ENCODE data around the gene C12orf42.

Gene C12orf42

DNA sequence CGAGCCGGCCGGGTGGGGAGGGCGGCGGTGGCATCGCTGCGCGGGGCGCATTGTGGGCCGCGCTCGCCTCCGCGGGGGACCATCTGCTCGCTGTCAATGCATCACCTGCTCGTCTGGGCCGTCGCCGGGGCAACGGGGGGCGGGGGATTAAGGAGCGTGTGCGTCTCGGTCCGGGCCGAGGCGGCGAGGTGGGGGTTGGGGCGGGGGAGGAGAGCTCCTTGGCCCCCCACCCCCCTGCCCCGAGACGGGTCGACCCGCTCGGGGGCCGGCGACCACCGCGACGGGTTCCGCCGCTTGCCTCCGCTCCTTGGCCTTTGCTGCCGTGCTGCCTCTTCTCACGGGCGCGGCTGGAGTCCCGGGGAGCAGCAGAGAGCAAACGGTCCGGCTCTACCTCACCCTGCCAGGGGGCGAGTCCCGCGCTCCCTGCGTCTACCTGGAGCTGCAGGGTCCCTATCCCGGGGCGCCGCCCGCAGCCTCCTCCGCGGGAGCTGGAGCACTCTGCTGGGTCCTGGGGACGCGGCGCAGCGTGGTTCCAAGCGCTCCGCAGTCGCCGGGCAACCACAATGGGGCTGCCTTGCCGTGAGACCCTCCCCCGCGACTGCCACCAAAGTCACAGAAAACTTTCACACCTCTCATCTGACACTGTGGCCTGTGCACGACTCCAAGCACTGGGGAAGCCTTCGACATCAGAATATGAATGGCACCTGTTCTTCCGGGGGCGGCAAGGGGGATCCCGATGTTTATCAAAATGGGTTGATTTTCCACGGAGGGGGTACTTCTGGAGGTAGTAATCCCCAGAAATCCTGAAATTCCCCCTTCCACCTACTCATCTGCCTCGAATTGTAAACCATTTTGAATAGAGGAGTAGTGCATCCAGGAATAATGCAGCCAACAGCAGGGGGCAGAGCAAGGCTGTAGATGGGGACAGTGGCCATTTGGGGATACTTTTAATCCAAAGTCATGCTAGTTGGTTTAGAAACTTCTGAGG lies at the start of gene C12orf42:
C12orf42 (minus strand) TSS at position 500 of the 988 bp plus-strand sequence. CDS start 17,542 bp downstream, outside the sequence.
- peak in 1 of 2 donors; percentile 51 for DNase-seq (ENCODE audit: extremely low read depth in 1 of 2, low read depth in 1 of 2)

DNA sequence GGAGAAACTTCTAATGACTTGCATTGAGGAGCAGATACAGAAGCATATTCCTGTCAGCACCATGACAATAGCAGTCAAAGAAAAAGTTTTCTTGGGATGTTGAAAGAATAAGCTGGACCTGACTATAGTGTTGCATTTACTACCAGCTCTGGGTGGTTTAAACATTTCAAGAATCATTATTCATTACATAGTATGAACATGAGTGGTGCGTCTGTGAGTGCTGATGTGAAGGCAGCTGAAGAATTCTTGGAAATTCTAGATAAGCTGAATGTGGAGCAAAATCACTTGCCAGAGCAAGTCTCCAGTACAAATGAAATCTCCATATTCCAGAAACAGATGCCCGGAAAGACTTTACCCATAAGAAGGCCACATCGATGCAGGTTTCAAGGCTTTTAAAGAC lies 46.3 kb upstream of the C12orf42 start:
- DNase-seq (ENCODE audit: extremely low read depth in 1 of 2, low read depth in 1 of 2): no peak

DNA sequence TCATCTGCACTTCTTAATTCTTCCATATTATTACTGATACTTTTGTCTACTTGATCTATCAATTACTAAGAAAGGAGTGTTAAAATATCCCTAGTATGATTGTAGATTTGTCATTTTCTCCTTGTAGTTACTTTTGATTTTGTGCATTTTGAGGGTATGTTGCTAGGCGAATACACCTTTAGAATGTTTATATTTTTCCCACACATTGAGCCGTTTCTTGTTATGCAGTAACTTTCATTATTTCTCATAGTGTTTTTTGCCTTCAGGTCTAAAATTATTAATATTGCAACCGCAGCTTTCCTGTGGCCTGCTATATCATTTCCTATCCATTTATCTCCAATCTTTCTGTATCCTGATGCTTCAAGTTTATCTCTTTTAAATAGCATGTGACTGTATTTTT lies 44.6 kb upstream of the C12orf42 start:
- DNase-seq (ENCODE audit: extremely low read depth in 1 of 2, low read depth in 1 of 2): no peak

DNA sequence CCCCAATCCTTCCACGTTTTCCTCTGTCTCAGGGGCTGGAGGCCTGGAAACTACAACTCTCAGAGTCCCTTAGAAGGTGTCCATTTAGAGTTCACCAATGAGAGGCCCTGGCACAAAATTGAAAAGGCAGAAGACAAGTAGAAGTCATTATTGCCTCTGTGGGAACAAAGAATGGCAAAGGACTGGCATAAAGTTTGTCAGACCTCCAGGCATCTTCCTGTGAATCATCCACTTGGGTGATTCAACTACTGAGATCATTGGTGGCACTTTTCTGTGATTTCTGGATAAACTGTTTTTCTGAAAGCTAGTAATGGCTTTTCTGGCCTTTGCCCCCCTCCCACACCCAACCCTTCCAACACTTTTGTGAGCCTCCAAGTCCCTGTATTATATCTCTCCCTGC lies 42.6 kb upstream of the C12orf42 start:
- no peak for DNase-seq (ENCODE audit: extremely low read depth in 1 of 2, low read depth in 1 of 2)

DNA sequence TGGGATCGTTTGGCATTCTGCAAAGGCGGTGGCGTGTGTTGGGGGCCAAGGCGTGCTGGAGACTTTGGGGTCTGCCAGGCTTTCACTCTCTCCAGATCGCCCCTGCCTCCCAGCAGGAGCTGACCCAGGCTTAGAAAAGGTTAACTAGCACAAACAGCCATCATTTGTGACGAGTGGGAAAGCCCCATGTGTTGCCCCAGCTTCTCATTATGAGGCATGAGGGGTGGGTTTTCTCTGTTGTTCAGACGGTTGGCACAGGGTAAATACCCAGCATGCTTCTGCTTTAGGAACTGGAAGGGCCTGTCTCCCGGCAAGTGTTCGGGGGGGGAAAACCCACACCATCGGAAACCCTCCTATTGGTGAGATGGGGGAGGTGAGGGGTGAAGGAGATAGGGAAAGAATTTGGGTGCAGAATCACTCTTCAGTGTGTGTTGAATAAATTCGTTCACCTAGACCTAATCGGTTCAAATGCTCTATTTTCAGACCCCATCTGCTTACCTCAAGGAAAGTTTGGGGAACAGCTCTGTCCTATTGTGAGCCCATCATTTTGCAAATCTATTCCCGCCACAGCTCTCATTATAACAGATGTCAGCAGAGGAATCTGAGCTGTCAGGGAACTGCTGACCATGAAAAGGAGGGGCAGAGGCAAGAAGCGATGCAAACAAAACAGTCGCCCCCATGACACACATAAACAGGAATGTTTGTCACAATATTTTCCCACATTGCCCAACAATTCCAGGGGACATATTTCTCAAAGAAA lies 34.7 kb upstream of the C12orf42 start:
- no peak for DNase-seq (ENCODE audit: extremely low read depth in 1 of 2, low read depth in 1 of 2)

DNA sequence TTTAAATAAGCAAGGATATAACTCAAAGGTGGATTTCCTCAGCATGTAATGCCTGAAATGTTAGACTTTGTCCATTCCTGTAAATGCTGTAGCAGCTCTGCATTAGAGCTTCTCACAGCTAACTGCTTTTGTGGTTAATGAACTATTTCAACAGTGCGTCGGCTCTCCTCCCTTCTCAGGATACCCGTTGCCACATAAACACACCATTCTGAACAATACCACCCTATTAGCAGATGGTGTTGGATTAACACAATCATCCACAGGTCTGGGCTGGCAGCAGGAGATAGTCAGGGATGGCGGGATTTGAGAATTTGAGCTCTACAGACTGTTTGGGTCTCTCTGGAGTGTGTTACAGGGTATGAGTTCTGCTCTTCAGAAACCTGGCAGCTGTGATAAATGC lies 33.5 kb upstream of the C12orf42 start:
- DNase-seq (ENCODE audit: extremely low read depth in 1 of 2, low read depth in 1 of 2): no peak

DNA sequence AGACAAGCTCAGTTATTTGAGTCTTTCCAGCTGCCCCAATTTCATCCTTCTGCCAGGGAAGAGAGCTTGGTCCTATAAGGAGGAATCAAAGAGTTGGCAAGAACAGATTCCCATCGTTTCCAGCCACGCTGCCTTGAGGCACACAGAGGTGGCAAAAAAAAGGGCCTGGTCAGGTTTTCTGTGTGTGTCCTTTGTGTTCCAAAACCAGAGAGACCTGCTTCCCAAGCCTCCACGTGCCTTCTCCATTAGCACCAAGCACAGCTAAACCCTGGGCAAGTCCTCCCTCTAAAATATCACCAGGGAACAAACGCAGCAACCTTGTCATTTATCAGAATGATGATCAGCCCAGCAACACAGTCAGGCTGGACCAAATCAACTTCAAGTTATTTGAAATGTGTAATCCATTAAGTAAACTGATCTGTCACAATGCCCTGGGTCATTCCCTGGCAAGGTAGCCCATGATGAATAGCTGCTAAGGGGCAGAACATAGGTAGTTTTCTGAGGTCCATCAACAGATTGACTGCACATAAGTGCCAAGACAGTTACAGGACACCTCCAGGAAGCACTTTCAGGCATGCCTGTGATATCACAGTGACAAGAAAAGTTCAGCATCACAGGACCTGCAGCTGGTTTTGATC lies 28.6 kb upstream of the C12orf42 start:
- DNase-seq (ENCODE audit: extremely low read depth in 1 of 2, low read depth in 1 of 2): no peak

DNA sequence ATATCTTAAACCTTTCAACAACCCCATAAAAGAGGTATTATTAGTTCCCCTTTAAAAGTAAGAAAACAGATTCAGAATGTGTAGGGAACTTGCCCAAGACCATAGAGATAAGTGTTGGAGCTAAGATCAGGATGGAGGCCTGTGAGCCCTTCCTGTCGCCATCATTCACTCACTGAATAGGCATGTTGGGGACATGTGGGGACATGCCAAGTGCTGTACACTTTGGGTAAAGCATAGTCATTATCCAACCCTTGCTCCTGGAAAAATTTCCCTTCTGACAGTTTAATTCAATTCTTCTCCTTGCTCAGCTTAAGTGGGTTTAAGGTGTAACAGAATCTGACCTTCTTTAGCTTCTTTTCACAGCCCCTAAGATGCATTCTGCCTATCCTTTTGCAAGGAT lies 28.0 kb upstream of the C12orf42 start:
- DNase-seq (ENCODE audit: extremely low read depth in 1 of 2, low read depth in 1 of 2): no peak

DNA sequence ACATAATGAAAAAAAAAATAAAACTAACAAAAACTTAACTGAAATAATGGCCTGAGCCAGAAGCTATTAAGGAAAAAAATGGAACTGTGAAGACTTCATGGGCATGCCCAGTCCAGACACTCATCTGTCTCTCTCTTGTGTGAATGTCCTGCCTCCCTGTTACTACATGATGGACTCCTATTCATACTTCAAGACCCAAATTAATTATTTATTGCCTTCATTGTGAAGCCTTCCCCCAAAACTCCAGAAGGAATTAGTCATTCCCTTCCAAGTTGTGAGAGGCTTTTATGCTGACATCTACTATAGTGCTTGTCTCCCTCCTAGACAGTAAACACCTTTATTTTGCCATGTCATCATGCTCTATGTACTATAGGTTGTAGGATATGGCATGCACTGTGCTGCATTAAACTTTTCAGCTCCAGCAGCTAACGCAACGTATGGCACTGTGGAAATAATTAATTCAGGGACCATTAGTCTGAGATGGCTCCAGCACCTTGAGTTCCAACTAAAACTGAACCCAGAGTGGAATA lies 25.0 kb upstream of the C12orf42 start:
- DNase-seq (ENCODE audit: extremely low read depth in 1 of 2, low read depth in 1 of 2): no peak

DNA sequence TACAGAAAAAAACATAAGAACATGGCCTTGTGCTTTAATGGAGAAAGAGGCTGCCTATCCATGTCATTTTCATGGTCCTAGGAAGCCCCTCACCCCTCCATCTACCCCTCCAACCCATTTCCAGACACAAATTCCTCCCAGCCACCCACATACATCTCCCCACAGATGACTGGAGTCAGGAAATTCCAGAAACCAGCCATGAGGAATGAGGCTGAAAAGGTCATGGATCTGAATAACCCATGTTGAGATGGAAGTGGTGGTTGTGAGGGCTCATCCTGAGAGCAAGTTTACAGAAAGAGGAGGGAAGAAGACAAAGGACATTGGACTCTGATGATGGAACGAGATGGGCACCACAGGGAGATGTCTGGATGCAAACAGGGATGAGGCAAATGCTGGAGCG lies 23.9 kb upstream of the C12orf42 start:
- no peak for DNase-seq (ENCODE audit: extremely low read depth in 1 of 2, low read depth in 1 of 2)

DNA sequence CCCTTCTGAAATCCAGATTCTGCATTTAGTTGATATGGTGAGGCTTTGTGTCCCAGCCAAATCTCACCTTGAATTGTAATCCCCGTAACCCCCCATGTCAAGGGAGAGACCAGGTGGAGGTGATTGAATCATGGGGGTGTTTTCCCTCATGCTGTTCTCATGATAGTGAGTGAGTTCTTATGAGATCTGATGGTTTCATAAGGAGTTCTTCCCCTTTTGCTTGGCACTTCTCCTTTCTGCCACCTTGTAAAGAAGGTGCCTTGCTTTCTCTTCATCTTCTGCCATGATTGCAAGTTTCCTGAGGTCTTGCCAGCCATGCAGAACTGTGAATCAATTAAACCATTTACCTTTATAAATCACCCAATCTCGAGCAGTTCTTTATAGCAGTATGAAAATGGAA lies 23.1 kb upstream of the C12orf42 start:
- DNase-seq (ENCODE audit: extremely low read depth in 1 of 2, low read depth in 1 of 2): no peak

DNA sequence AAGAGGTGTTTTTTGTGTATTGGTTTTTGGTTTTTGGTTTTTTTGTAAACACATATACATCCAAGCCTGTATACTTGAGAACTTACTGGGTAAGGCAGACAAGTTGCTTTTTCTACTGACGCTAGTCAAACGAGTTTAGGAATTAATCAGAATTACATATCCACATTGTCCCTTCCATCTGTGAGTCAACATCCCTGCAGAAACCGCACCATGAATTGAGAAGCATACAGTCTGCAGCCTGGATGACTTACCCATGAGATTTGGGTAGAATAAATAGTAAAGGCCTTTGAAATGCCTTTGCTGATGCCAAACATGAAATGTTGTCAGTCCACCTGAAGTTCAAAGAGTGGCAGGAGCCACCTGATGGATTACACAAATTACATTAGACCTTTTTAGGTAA lies 21.4 kb upstream of the C12orf42 start:
- DNase-seq (ENCODE audit: extremely low read depth in 1 of 2, low read depth in 1 of 2): no peak

DNA sequence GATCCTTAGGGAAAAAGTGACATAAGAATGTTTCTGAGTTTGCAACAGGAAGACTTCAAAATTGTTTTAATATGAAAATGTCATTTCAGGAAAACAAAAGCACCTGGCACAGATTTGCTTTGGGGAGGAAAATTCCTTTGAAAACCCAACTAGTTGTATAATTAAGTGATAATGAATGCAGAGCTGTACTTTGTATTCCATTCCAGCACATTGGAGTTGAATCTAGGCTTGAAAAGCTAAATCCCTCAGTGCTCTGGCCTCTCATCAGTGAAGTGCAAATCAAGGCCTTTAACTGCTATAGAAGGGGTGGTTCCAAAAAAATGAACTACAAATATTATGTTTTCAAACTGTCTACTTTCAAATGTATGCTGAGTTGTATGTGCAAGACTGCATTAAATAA lies 19.6 kb upstream of the C12orf42 start:
- no peak for DNase-seq (ENCODE audit: extremely low read depth in 1 of 2, low read depth in 1 of 2)

DNA sequence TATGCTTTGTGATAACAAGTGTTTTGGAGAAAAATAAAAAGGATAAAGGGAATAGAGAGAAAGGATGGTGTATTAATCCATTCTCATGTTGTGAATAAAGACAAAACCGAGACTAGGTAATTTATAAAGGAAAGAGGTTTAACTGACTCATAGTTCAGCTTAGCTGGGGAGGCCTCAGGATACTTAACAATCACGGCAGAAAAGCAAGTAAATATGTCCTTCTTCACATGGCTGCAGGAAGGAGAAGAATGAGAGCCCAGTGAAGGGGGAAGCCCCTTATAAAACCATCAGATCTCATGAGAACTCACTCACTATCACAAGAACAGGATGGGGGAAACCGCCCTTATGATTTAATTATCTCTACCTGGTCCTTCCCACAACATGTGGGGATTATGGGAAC lies 18.1 kb upstream of the C12orf42 start:
- no peak for DNase-seq (ENCODE audit: extremely low read depth in 1 of 2, low read depth in 1 of 2)

DNA sequence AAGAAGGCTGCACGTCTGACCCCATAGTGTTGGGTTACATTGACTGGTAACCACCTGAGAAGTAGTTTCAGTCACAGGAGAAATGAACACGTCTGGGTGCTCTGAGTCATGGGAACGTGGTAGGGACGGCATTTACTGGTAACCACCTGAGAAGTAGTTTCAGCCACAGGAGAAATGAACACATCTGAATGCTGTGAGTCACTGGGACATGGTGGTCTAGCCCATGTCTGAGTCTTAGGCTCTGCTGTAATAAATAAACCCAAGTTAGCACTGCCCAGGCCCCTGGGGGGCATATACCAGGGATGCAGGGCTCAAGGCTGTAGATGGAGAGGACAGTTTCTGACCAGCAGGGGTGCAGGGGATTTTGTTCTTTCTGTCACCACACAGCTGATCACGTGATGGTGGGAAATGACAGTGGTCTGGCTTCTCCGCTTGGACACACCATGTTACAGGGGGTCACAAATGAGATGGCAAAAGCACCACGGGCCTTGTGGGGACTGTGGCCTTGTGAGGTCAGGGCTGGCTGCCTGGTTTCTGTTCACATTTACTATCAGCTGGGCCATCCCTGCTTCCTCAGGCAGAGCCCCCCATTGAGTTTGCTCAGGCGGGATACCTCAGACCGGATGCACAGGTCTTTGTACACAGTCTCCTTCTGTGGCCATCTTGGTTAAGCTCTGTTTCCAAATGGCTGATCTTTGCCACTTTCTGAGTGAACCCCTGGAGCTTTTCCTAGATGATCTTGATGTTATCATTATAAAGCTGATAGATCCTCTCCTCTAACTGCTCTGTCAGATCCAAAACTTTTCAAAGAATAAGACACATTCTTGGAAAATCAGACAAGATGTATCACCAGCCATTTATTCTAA lies 9.8 kb upstream of the C12orf42 start:
- no peak for DNase-seq (ENCODE audit: extremely low read depth in 1 of 2, low read depth in 1 of 2)

DNA sequence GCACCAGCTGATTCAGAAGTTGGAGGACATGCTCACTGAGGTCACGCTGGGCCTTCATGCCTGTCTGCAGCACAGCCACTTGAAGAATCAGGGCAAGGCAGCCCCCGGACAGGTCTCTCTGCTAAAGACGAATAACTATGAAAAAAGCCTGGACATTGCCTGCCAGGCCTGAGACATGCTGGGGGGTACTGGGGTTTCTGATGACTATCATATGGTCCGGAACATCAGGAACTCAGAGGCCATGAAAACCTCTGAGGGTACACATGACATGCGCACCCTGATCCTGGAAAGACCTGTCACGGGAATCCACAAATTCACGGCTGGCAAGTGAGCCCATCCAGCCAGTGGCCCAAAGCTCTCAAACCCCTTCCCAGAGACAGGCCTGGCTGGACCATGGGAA lies 8.8 kb upstream of the C12orf42 start:
- DNase-seq (ENCODE audit: extremely low read depth in 1 of 2, low read depth in 1 of 2): no peak

DNA sequence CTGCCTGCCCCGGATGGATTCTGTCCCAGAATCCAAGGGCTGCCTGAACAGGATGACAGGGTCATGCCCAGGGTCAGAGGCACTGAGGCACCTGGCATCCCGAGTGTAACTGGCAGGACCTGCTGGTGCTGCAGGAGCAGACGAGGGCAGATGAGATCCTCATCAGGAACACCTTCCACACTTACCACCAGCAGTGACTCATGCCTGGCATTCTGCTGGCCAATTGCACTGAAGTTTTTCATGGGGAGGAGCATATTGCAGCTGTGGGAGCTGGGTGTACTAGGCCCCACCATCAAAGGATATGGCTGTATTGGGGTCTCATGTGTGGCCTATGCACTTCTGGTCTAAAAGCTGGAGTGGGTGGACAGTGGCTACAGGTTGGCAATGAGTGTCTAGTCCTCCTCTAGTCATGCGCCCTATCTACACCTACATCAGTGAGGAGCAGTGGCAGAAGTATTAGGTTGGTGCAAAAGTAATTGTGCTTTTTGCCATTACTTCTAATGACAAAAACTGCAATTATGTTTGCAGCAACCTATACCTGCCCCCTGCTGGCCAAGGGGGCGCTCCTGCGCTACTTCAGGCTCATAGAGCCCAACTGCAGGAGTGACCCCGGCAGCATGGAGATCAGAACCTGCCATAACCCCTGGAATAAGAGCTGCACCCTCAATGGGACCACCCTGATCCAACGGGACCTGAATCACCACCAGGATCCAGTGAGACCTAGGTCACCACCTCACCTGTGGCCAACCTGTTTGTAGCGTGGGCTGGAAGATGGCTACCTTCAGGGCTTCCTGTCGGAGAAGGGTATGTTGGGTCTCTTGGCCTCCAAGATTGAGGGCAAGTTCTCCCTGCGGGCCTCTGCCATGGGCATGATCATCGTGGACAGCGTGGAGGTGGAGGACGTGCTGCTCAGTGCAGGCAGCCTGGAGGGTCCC lies 8.0 kb upstream of the C12orf42 start:
- DNase-seq (ENCODE audit: extremely low read depth in 1 of 2, low read depth in 1 of 2): peak in 1 of 2 donors; percentile 36

DNA sequence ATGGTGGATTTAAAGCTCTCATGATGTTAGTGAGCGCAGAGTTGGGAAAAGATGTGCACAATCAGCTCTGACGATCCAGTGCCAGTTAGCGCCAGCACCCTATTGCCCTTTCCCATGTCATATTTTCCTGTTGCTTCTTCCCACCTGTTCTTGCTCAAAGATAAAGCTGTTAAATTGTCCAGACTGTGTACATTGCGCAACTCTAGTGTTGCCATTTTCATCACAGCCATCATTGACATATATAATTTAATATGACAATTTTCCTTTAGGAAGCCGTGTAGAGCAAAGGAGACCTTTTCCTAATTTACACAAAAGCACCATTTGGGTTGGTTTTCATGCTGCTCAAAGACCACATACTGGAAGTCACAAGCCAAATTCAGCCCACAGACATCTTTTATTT lies 5.7 kb upstream of the C12orf42 start:
- no peak for DNase-seq (ENCODE audit: extremely low read depth in 1 of 2, low read depth in 1 of 2)

DNA sequence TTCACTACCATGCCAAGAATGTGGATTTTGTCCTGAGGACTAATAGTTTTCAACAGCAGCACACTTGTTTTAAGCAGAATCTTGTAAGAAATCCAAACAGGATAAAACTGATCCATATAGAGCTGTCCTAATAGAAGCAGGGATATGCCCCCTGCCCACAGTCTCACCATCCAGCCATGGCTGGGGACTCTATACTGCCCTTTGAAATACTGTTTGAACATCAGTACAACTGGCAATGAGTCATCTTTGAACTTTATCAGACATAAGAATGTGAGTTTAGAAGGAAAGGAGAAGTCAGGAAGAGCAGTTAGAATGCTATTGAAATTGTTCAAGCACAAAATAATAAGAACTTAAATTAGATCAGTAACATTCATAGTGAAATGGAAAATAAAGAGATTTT lies 3.8 kb upstream of the C12orf42 start:
- no peak for DNase-seq (ENCODE audit: extremely low read depth in 1 of 2, low read depth in 1 of 2)

Measured in activated CD8-positive, alpha-beta memory T cell treated with anti-CD3 and anti-CD28 coated beads for 1 hour (primary cell).